H1 (cell line): Measurements from ENCODE around the gene GMCL2. TPM values are rescaled to one million over a fixed set of nuclear protein-coding genes. Genes with fewer than 3 reads are reported as not detected.

ENCODE experiments used
- CTCF ChIA-PET: fragments of 300-600 bp; sonication (Branson Sonifier 250); formaldehyde crosslinking; loops from one replicate; lab custom pipeline; 2021; ENCODE audit not compliant: partially characterized antibody; lab: Charles Lee
- POLR2A ChIA-PET: fragments of 300-600 bp; sonication (Branson Sonifier 250); formaldehyde crosslinking; loops from one replicate; lab custom pipeline; 2021; ENCODE audit warnings: inconsistent platforms; ENCODE audit not compliant: partially characterized antibody; lab: Charles Lee
- DNase-seq, 2 experiments: peaks; one replicate each; pipeline versions ENCODE4 v3.0.0 to v3.0.0-alpha.2; 2010 to 2022; ENCODE audit warnings: low spot score in 2 of 2, low read depth in 1 of 2, mixed read lengths in 1 of 2
- FAIRE-seq: peaks from 2 replicates; lab custom pipeline; 2011; peaks lifted over from hg19 to GRCh38; lab: Jason Lieb, UNC
- H2AFZ ChIP-seq: 2 replicates; pipeline ENCODE4 v1.8.1; 2012; ENCODE audit warnings: low read length, inconsistent platforms
- H2AK5ac ChIP-seq: 2 replicates; pipeline ENCODE4 v1.6.1; 2013; ENCODE audit warnings: low read depth, low read length
- H2BK120ac ChIP-seq: replicated peaks from 2 replicates; pipeline ENCODE3; 2013; ENCODE audit warnings: low read depth, low read length, inconsistent platforms
- H2BK12ac ChIP-seq: 2 replicates; pipeline ENCODE4 v1.6.1; 2013; ENCODE audit warnings: low read depth, low read length
- H2BK15ac ChIP-seq: 2 replicates; pipeline ENCODE4 v1.6.1; 2013; ENCODE audit warnings: low read length
- H2BK20ac ChIP-seq: 2 replicates; pipeline ENCODE4 v1.6.1; 2013; ENCODE audit warnings: low read length
- H2BK5ac ChIP-seq: 2 replicates; pipeline ENCODE4 v1.6.1; 2013; ENCODE audit warnings: low read depth, low read length
- H3K14ac ChIP-seq: 2 replicates; pipeline ENCODE4 v1.6.1; 2013; ENCODE audit warnings: inconsistent platforms; ENCODE audit not compliant: insufficient read length
- H3K18ac ChIP-seq: 2 replicates; pipeline ENCODE4 v1.6.1; 2013; ENCODE audit warnings: low read length; ENCODE audit errors: extremely low read depth
- H3K23ac ChIP-seq: 2 replicates; pipeline ENCODE4 v1.6.1; 2013; ENCODE audit warnings: inconsistent platforms; ENCODE audit not compliant: insufficient read length
- H3K23me2 ChIP-seq: 2 replicates; pipeline ENCODE4 v1.6.1; 2013; ENCODE audit warnings: low read depth, low read length
- H3K27ac ChIP-seq: 2 replicates; pipeline ENCODE4 v1.6.1; 2011; ENCODE audit warnings: low read depth, low read length, inconsistent platforms
- H3K27me3 ChIP-seq, 4 experiments: replicated peaks in 1 of 4; 1 replicate in 1 of 4; 2 replicates in 3 of 4; pipeline versions ENCODE4 v1.6.1 to v1.8.1; 2011 to 2013; ENCODE audit warnings: low read length in 3 of 4, mild to moderate bottlenecking in 3 of 4, inconsistent platforms in 2 of 4, mixed read lengths in 2 of 4, moderate library complexity in 1 of 4; ENCODE audit not compliant: control insufficient read depth in 3 of 4, insufficient read depth in 3 of 4; ENCODE audit errors: extremely low read depth in 1 of 4
- H3K36me3 ChIP-seq, 4 experiments: 2 replicates each; pipeline versions ENCODE4 v1.6.1 to v1.8.1; 2011 to 2013; ENCODE audit warnings: mild to moderate bottlenecking in 4 of 4, low read length in 3 of 4, moderate library complexity in 2 of 4, control low read depth in 1 of 4, inconsistent platforms in 1 of 4; ENCODE audit not compliant: insufficient read depth in 4 of 4, control insufficient read depth in 2 of 4
- H3K4ac ChIP-seq: replicated peaks from 2 replicates; pipeline ENCODE3; 2013; ENCODE audit warnings: low read length, low read depth, mixed read lengths, inconsistent platforms; ENCODE audit not compliant: insufficient read length
- H3K4me1 ChIP-seq, 4 experiments: replicated peaks in 1 of 4; 1 replicate in 1 of 4; 2 replicates in 3 of 4; pipeline versions ENCODE4 v1.6.1 to v1.8.1; 2011 to 2013; ENCODE audit warnings: low read length in 3 of 4, inconsistent platforms in 2 of 4, mixed read lengths in 1 of 4; ENCODE audit not compliant: insufficient read depth in 4 of 4, control insufficient read depth in 3 of 4
- H3K4me2 ChIP-seq, 2 experiments: 2 replicates each; pipeline versions ENCODE4 v1.6.1 to v1.8.1; 2011 to 2013; ENCODE audit warnings: low read depth in 2 of 2, low read length in 2 of 2, control low read depth in 1 of 2, inconsistent platforms in 1 of 2, mild to moderate bottlenecking in 1 of 2; ENCODE audit not compliant: insufficient read depth in 1 of 2
- H3K4me3 ChIP-seq, 4 experiments: fragments of 200-600, 300-600 bp in 1 of 4; sonication (generic), shearing (Covaris generic), sonication (Bioruptor Twin) in 1 of 4; 2 replicates each; pipeline versions ENCODE4 v1.5.1 to v1.8.1; 2011 to 2016; ENCODE audit warnings: low read length in 4 of 4, low read depth in 3 of 4, control low read depth in 2 of 4, inconsistent platforms in 2 of 4, mild to moderate bottlenecking in 2 of 4, mixed read lengths in 1 of 4, moderate library complexity in 1 of 4; ENCODE audit not compliant: insufficient read depth in 2 of 4; ENCODE audit errors: extremely low read depth in 1 of 4
- H3K56ac ChIP-seq: replicated peaks from 2 replicates; pipeline ENCODE3; 2013; ENCODE audit warnings: low read depth, mild to moderate bottlenecking, mixed read lengths, low read length, inconsistent platforms; ENCODE audit not compliant: insufficient read length
- H3K79me1 ChIP-seq: 2 replicates; pipeline ENCODE4 v1.6.1; 2013; ENCODE audit warnings: low read depth, low read length, control low read depth
- H3K79me2 ChIP-seq, 2 experiments: 2 replicates each; pipeline versions ENCODE4 v1.6.1 to v1.8.1; 2012 to 2013; ENCODE audit warnings: low read length in 2 of 2, mild to moderate bottlenecking in 2 of 2, inconsistent platforms in 1 of 2; ENCODE audit not compliant: insufficient read depth in 2 of 2, control insufficient read depth in 1 of 2
- H3K9ac ChIP-seq, 4 experiments: replicated peaks in 1 of 4; 1 replicate in 1 of 4; 2 replicates in 3 of 4; pipeline versions ENCODE4 v1.6.1 to v1.8.1; 2011 to 2013; ENCODE audit warnings: low read depth in 3 of 4, low read length in 3 of 4, control low read depth in 2 of 4, mild to moderate bottlenecking in 2 of 4, moderate library complexity in 2 of 4, inconsistent platforms in 1 of 4; ENCODE audit errors: extremely low read depth in 1 of 4
- H3K9me3 ChIP-seq, 2 experiments: 2 replicates each; pipeline versions ENCODE4 v1.6.1 to v1.8.1; 2012 to 2013; ENCODE audit warnings: mild to moderate bottlenecking in 2 of 2, moderate library complexity in 2 of 2, control low read depth in 1 of 2, inconsistent platforms in 1 of 2, low read depth in 1 of 2, low read length in 1 of 2, mixed read lengths in 1 of 2; ENCODE audit not compliant: insufficient read depth in 2 of 2
- H4K20me1 ChIP-seq, 2 experiments: replicated peaks in 1 of 2; 2 replicates each; pipeline versions ENCODE3 to v1.8.1; 2011 to 2013; ENCODE audit warnings: inconsistent platforms in 2 of 2, low read length in 2 of 2, mild to moderate bottlenecking in 1 of 2; ENCODE audit not compliant: insufficient read depth in 2 of 2, control insufficient read depth in 1 of 2
- H4K5ac ChIP-seq: 2 replicates; pipeline ENCODE4 v1.6.1; 2013; ENCODE audit warnings: low read length, low read depth, mixed read lengths, inconsistent platforms; ENCODE audit not compliant: insufficient read length
- H4K8ac ChIP-seq: 2 replicates; pipeline ENCODE4 v1.8.0; 2013; ENCODE audit warnings: mild to moderate bottlenecking, moderate library complexity, low read length, inconsistent platforms; ENCODE audit not compliant: insufficient read depth; ENCODE audit errors: extremely low read depth
- H4K91ac ChIP-seq: replicated peaks from 2 replicates; pipeline ENCODE3; 2013; ENCODE audit warnings: low read length, mixed read lengths, inconsistent platforms; ENCODE audit not compliant: insufficient read length
- KDM1A ChIP-seq: fragments of 200-600, 300-600 bp; sonication (generic); IDR thresholded peaks from 2 replicates; pipeline ENCODE4 v1.7.1; 2016; ENCODE audit warnings: mild to moderate bottlenecking, low read length, borderline replicate concordance
- KDM4A ChIP-seq: IDR thresholded peaks from one replicate; pipeline ENCODE4 v1.7.1; 2012; ENCODE audit warnings: low read depth, mild to moderate bottlenecking, moderate library complexity, low read length, inconsistent platforms; ENCODE audit not compliant: severe bottlenecking
- KDM5A ChIP-seq: fragments of 200-600 bp; IDR thresholded peaks from 2 replicates; pipeline ENCODE4 v1.7.1; 2012; ENCODE audit warnings: mild to moderate bottlenecking, low read length, inconsistent platforms, mixed read lengths
- POLR2AphosphoS5 ChIP-seq: IDR thresholded peaks from 2 replicates; pipeline ENCODE4 v1.6.1; 2011; ENCODE audit warnings: low read depth, low read length
- WGBS, 2 experiments: shearing (Covaris generic) in 1 of 2; methylation state at CpG; one replicate each; pipeline versions ENCODE4 v1.1.6 to v1.1.7; 2013 to 2015; ENCODE audit warnings: low lambda C conversion rate in 2 of 2, mixed read lengths in 2 of 2, inconsistent platforms in 1 of 2, low coverage in 1 of 2, missing lambda C conversion rate in 1 of 2; ENCODE audit not compliant: insufficient replicate concordance in 2 of 2, insufficient coverage in 1 of 2, insufficient read length in 1 of 2; ENCODE audit errors: extremely low coverage in 1 of 2, missing lambda C conversion rate in 1 of 2; 5-methylcytosine and 5-hydroxymethylcytosine counted together
- polyA plus RNA-seq, 7 experiments: library from polyadenylated mRNA; depleted of rRNA in 3 of 7; stranded (reverse) in 5 of 7; unstranded in 2 of 7; fragments of >200 nt in 5 of 7; fragments of 200-250 nt in 2 of 7; gene quantifications; 1 replicate in 5 of 7; 2 replicates in 1 of 7; 4 replicates in 1 of 7; pipeline versions ENCODE4 v1.2.1 to v1.2.3, GENCODE V29; 2011 to 2013; ENCODE audit warnings: missing spikeins in 2 of 7, mixed read lengths in 2 of 7
- total RNA-seq: library from RNA; stranded (reverse); fragmentation: NEBNext Ultra II Directional; extraction: Animal tissue kit (Norgen Biotek cat#: 25700); gene quantifications from 2 replicates; pipeline ENCODE4 v1.2.1, GENCODE V29; 2021

GMCL2 gene
- total and polyA plus RNA-seq, 2 of the 8 experiments (the other 6 are each of a cell fraction or from before 2014, with no cell fraction given), result 0.13 TPM; not detected in 1

GRCh38 chr5:178205749-178206047, 18.5 kb upstream of the GMCL2 start:
- no peak overlapping the region for H4K91ac ChIP-seq
- no peak for FAIRE-seq
- no peak overlapping the region for H3K14ac ChIP-seq
- ChIA-PET CTCF (interaction anchor here (0.7 to 3.3 kb wide), 6 partner anchors 8 to 714 kb away, joined by 3 to 20 read pairs (median 4); no protein-coding TSS in a partner anchor), POLR2A (interaction anchor here (0.7 to 31.3 kb wide), 8 partner anchors 10 to 216 kb away, joined by 3 to 985 read pairs (median 4); partner anchors contain the start of genes GMCL2 and PHYKPL)
- no peak overlapping the region for H4K5ac ChIP-seq
- H2AFZ ChIP-seq, result no peak overlapping the region
- no peak overlapping the region for H3K18ac ChIP-seq
- peaks cover 4% of the 10 kb centered on the region for H3K23me2 ChIP-seq
- H3K4me2 ChIP-seq, result peak overlapping the region; percentile 84 to 95
- no peak for DNase-seq
- no peak overlapping the region for H3K23ac ChIP-seq
- peaks cover 27 to 49% of the 10 kb centered on the region in 2 experiments for H3K79me2 ChIP-seq
- H2BK12ac ChIP-seq, result no peak overlapping the region
- H3K9me3 ChIP-seq, result no peaks in the 10 kb centered on the region
- no peak overlapping the region for H2AK5ac ChIP-seq
- peaks cover 20% of the 10 kb centered on the region for H3K79me1 ChIP-seq
- peaks cover 44% of the 10 kb centered on the region in 2 experiments for H4K20me1 ChIP-seq
- H2BK15ac ChIP-seq, result no peak overlapping the region
- no peak overlapping the region for H2BK20ac ChIP-seq
- 16% methylated on average over 5 of the region's 5 CpGs; no CpG with 5 or more reads in 1 of the 2 experiments for WGBS, 2 experiments
- H3K27ac ChIP-seq, result no peak overlapping the region; the same call in 1 of the 2 replicates
- TF ChIP-seq POLR2AphosphoS5, result no peak
- no peak for TF ChIP-seq KDM5A
- no peak for TF ChIP-seq KDM4A
- no peak for TF ChIP-seq KDM1A
- no peak overlapping the region for H2BK120ac ChIP-seq
- peak overlapping the region; percentile 97 to 99 (median 99) for H3K9ac ChIP-seq
- H3K27me3 ChIP-seq, result no peaks in the 10 kb centered on the region
- H3K56ac ChIP-seq, result no peak overlapping the region
- H3K4ac ChIP-seq, result no peak overlapping the region
- H3K4me1 ChIP-seq, result peaks cover 0 to 10% (median 4%) of the 10 kb centered on the region in 4 experiments; a peak in 5 of 7 replicates
- H2BK5ac ChIP-seq, result no peak overlapping the region
- H3K36me3 ChIP-seq, result peaks cover 45 to 54% (median 51%) of the 10 kb centered on the region in 4 experiments
- peak overlapping the region; percentile 93 to 100 (median 100) for H3K4me3 ChIP-seq
- no peak overlapping the region for H4K8ac ChIP-seq
